OCI-LY7 (cell line): Measurements from ENCODE around the gene MYO18B. TPM values are rescaled to one million over a fixed set of nuclear protein-coding genes. Genes with fewer than 3 reads are reported as not detected.

Experiments
- BruUV-seq: library from RNA; stranded (reverse); fragments of 400-500 nt; replicated peaks from 2 replicates; lab custom pipeline; 2021; lab: Mats Ljungman, UMichigan
- CTCF ChIA-PET: fragments of 300-600 bp; sonication (Branson Sonifier 250); formaldehyde crosslinking; loops from one replicate; lab custom pipeline; 2022; ENCODE audit warnings: antibody characterized with exemption; ENCODE audit not compliant: unreplicated experiment; lab: Charles Lee
- POLR2A ChIA-PET: fragments of 300-600 bp; sonication (Branson Sonifier 250); formaldehyde crosslinking; loops from one replicate; lab custom pipeline; 2022; ENCODE audit warnings: antibody characterized with exemption; lab: Charles Lee
- DNase-seq: peaks from one replicate; pipeline ENCODE4 v3.0.0-alpha.2; 2015; ENCODE audit warnings: low spot score
- H2AFZ ChIP-seq: fragments of 200-600 bp; sonication (generic), shearing (Covaris generic); 2 replicates; pipeline ENCODE4 v1.6.1; 2014; ENCODE audit warnings: mild to moderate bottlenecking, antibody characterized with exemption, low read length, moderate library complexity
- H3K27ac ChIP-seq: fragments of 200-600 bp; sonication (generic); 2 replicates; pipeline ENCODE4 v1.5.1; 2014; ENCODE audit warnings: mixed run types, low read depth, mild to moderate bottlenecking, moderate library complexity, low read length, inconsistent platforms; ENCODE audit not compliant: poor library complexity, severe bottlenecking
- H3K36me3 ChIP-seq: fragments of 200-600 bp; sonication (generic); 2 replicates; pipeline ENCODE4 v1.6.1; 2014; ENCODE audit warnings: mild to moderate bottlenecking, antibody characterized with exemption, low read length, moderate library complexity, mixed read lengths; ENCODE audit not compliant: insufficient read depth
- H3K4me1 ChIP-seq: fragments of 200-600 bp; sonication (generic); 2 replicates; pipeline ENCODE4 v1.5.1; 2014; ENCODE audit warnings: mild to moderate bottlenecking, low read length; ENCODE audit not compliant: insufficient read depth, poor library complexity, severe bottlenecking
- H3K4me2 ChIP-seq: fragments of 200-600 bp; sonication (generic); 2 replicates; pipeline ENCODE4 v1.6.1; 2014; ENCODE audit warnings: mild to moderate bottlenecking, low read length
- H3K4me3 ChIP-seq: fragments of 200-600 bp; sonication (generic); 2 replicates; pipeline ENCODE4 v1.5.1; 2014; ENCODE audit warnings: mild to moderate bottlenecking, low read depth, low read length; ENCODE audit not compliant: poor library complexity, severe bottlenecking
- H3K79me2 ChIP-seq: fragments of 200-600 bp; sonication (generic); 2 replicates; pipeline ENCODE4 v1.6.1; 2016; ENCODE audit warnings: low read depth, mild to moderate bottlenecking, low read length, moderate library complexity, mixed read lengths; ENCODE audit not compliant: insufficient read depth
- H3K9me2 ChIP-seq: fragments of 200-600 bp; sonication (generic); 2 replicates; pipeline ENCODE4 v1.6.1; 2016; ENCODE audit warnings: mild to moderate bottlenecking, low read length, mixed read lengths; ENCODE audit not compliant: insufficient read depth
- H3K9me3 ChIP-seq: fragments of 200-600 bp; sonication (generic); 2 replicates; pipeline ENCODE4 v1.6.1; 2014; ENCODE audit warnings: mild to moderate bottlenecking, mixed run types, low read length, mixed read lengths
- H4K20me1 ChIP-seq: fragments of 200-600 bp; sonication (generic); 2 replicates; pipeline ENCODE4 v1.6.1; 2014; ENCODE audit warnings: mild to moderate bottlenecking, antibody characterized with exemption, low read length, moderate library complexity, mixed read lengths; ENCODE audit not compliant: insufficient read depth
- EZH2phosphoT487 ChIP-seq: fragments of 200-600 bp; sonication (generic); IDR thresholded peaks from 2 replicates; pipeline ENCODE4 v1.6.1; 2018; ENCODE audit warnings: low read depth, borderline replicate concordance, mild to moderate bottlenecking, mixed run types, antibody characterized with exemption, low read length, moderate library complexity, mixed read lengths
- intact Hi-C: fragments of 100-400 bp; cut with micrococcal nuclease; formaldehyde crosslinking; loops from one replicate; pipeline ENCODE4 v1.10.0; 2022; ENCODE audit not compliant: unreplicated experiment
- total RNA-seq, 2 experiments: library from RNA; depleted of rRNA in 1 of 2; stranded (reverse); fragments of >200 nt in 1 of 2; shearing (Covaris generic) in 1 of 2; gene quantifications; 2 replicates each; pipeline ENCODE4 v1.2.3, GENCODE V29; 2014 to 2022
- TF ChIP-seq, protein P1 (sequence below): fragments of 200-600 bp; sonication (generic); conservative IDR thresholded peaks from 2 replicates; pipeline ENCODE4 v1.5.1; 2014; ENCODE audit warnings: mild to moderate bottlenecking, antibody characterized with exemption, low read length, moderate library complexity, mixed read lengths

Gene MYO18B
- total RNA-seq, 2 experiments from 2014 or later: not detected

DNA sequence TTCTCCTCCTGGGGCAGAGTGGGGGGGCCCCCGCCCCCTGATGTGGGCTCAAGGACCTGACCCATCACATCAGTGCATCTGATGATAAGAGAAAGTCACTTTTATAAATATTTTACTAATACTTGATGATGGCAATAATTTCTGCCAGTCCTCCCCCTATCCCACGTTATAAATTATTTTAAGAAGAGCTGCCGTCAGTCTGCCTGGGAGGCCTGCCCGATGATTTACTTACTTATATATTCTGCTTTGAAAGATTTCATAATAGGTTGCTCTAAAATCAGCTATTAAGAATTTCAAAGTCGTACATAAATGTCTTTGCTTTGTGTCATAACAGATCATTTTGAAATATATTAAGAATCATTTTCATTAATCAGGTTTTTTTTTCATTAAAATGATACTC lies 58.8 kb downstream of the MYO18B start:
- no peak for DNase-seq
- POLR2A ChIA-PET: no interaction called here
- Histone ChIP-seq H3K4me1 (no peaks in the 10 kb centered on the region), H2AFZ (no peak overlapping the region), H3K79me2 (no peaks in the 10 kb centered on the region), H3K4me2 (no peak overlapping the region), H3K4me3 (no peak overlapping the region), H3K9me2 (no peaks in the 10 kb centered on the region), H3K27ac (no peak overlapping the region), H3K36me3 (no peaks in the 10 kb centered on the region), H4K20me1 (no peaks in the 10 kb centered on the region), H3K9me3 (no peaks in the 10 kb centered on the region)
- CTCF ChIA-PET: no interaction called here
- TF ChIP-seq EZH2phosphoT487: no peak
- TF ChIP-seq, protein P1, sequence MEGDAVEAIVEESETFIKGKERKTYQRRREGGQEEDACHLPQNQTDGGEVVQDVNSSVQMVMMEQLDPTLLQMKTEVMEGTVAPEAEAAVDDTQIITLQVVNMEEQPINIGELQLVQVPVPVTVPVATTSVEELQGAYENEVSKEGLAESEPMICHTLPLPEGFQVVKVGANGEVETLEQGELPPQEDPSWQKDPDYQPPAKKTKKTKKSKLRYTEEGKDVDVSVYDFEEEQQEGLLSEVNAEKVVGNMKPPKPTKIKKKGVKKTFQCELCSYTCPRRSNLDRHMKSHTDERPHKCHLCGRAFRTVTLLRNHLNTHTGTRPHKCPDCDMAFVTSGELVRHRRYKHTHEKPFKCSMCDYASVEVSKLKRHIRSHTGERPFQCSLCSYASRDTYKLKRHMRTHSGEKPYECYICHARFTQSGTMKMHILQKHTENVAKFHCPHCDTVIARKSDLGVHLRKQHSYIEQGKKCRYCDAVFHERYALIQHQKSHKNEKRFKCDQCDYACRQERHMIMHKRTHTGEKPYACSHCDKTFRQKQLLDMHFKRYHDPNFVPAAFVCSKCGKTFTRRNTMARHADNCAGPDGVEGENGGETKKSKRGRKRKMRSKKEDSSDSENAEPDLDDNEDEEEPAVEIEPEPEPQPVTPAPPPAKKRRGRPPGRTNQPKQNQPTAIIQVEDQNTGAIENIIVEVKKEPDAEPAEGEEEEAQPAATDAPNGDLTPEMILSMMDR: no peak
- intact Hi-C loops: no loop called here
- no TSS peak for BruUV-seq

DNA sequence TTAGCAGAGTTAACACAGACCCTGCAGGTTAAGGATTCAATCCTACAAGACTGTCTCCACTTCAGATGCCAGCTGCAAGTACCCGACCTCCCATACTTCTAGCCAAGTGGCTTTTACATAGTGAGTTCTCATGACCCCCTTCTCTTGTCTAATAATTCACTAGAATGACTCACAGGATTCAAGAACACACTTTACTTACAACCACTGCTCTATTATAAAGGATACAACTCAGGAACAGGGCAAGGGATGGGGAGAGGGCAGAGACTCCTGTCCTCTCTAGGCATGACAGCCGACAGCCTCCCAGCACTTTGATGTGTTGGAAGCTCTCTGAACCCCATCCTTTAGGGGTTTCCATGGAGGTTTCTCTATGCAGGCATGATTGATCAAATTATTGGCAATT lies 60.0 kb downstream of the MYO18B start:
- Histone ChIP-seq H3K9me3 (no peaks in the 10 kb centered on the region), H3K4me3 (no peak overlapping the region), H3K79me2 (no peaks in the 10 kb centered on the region), H3K27ac (no peak overlapping the region), H3K4me1 (no peaks in the 10 kb centered on the region), H2AFZ (no peak overlapping the region), H3K36me3 (no peaks in the 10 kb centered on the region), H3K4me2 (no peak overlapping the region), H4K20me1 (no peaks in the 10 kb centered on the region), H3K9me2 (no peaks in the 10 kb centered on the region)
- TF ChIP-seq EZH2phosphoT487: no peak
- TF ChIP-seq, protein P1: no peak
- DNase-seq: no peak
- POLR2A ChIA-PET: interaction anchor here (0.7 kb wide), 1 partner anchor 1819 kb away, joined by 3 read pairs; no protein-coding TSS in a partner anchor
- no TSS peak for BruUV-seq
- intact Hi-C loops: no loop called here
- CTCF ChIA-PET: no interaction called here

DNA sequence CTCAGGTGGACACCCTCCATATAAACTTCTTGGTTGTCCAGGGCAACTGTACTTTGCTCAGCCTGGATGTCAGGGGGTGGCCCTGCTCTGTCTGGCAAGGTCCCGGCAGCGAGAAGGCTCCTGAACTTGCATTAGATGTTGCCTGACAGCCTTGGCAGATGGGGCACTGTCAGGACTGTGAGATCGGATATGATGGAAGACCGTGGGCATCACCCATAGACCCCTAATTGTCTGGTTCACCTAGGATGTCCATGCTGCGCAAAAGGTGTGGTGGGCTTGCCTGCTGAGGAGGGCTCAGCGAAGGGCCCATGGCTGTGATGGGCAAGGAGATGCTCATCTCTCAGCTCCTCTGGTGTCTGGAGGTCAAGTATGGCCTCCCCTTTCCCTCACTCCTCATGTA lies 62.7 kb downstream of the MYO18B start:
- Histone ChIP-seq H2AFZ (no peak overlapping the region), H3K4me2 (no peak overlapping the region), H4K20me1 (no peaks in the 10 kb centered on the region), H3K9me3 (no peaks in the 10 kb centered on the region), H3K9me2 (no peaks in the 10 kb centered on the region), H3K36me3 (no peaks in the 10 kb centered on the region), H3K4me1 (no peaks in the 10 kb centered on the region), H3K27ac (no peak overlapping the region), H3K4me3 (no peak overlapping the region), H3K79me2 (no peaks in the 10 kb centered on the region)
- intact Hi-C loops: no loop called here
- ChIA-PET POLR2A (no interaction called here), CTCF (no interaction called here)
- BruUV-seq: no TSS peak
- no peak for DNase-seq
- TF ChIP-seq EZH2phosphoT487: no peak
- TF ChIP-seq, protein P1: no peak
